GM12865 (cell line): ENCODE results near the gene MMP2.

Experiments used
- DNase-seq: peaks from one replicate; pipeline ENCODE4 v3.0.0; 2010; ENCODE audit warnings: low read depth
- H3K4me3 ChIP-seq: 2 replicates; pipeline ENCODE4 v1.5.1; 2011; ENCODE audit warnings: mild to moderate bottlenecking, low read depth, low read length, control low read depth
- TF ChIP-seq, protein P1 (sequence below): IDR thresholded peaks from 2 replicates; pipeline ENCODE4 v1.5.1; 2011; ENCODE audit warnings: low read length, control low read depth, low read depth, inconsistent platforms; ENCODE audit not compliant: insufficient read depth; ENCODE audit errors: missing control alignments

The MMP2 gene

DNA sequence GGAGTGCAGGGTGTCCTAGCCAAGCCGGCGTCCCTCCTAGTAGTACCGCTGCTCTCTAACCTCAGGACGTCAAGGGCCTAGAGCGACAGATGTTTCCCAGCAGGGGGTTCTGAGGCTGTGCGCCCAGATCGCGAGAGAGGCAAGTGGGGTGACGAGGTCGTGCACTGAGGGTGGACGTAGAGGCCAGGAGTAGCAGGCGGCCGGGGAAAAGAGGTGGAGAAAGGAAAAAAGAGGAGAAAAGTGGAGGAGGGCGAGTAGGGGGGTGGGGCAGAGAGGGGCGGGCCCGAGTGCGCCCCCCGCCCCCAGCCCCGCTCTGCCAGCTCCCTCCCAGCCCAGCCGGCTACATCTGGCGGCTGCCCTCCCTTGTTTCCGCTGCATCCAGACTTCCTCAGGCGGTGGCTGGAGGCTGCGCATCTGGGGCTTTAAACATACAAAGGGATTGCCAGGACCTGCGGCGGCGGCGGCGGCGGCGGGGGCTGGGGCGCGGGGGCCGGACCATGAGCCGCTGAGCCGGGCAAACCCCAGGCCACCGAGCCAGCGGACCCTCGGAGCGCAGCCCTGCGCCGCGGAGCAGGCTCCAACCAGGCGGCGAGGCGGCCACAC, at the start of gene MMP2:
TSS of gene MMP2 (plus strand) at position 372 of the 603 bp plus-strand sequence. CDS start 282 bp downstream, outside the sequence.
- no peak within 1 kb of the TSS for H3K4me3 ChIP-seq
- TF ChIP-seq, protein P1, sequence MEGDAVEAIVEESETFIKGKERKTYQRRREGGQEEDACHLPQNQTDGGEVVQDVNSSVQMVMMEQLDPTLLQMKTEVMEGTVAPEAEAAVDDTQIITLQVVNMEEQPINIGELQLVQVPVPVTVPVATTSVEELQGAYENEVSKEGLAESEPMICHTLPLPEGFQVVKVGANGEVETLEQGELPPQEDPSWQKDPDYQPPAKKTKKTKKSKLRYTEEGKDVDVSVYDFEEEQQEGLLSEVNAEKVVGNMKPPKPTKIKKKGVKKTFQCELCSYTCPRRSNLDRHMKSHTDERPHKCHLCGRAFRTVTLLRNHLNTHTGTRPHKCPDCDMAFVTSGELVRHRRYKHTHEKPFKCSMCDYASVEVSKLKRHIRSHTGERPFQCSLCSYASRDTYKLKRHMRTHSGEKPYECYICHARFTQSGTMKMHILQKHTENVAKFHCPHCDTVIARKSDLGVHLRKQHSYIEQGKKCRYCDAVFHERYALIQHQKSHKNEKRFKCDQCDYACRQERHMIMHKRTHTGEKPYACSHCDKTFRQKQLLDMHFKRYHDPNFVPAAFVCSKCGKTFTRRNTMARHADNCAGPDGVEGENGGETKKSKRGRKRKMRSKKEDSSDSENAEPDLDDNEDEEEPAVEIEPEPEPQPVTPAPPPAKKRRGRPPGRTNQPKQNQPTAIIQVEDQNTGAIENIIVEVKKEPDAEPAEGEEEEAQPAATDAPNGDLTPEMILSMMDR, result no peak
- DNase-seq, result no peak

DNA sequence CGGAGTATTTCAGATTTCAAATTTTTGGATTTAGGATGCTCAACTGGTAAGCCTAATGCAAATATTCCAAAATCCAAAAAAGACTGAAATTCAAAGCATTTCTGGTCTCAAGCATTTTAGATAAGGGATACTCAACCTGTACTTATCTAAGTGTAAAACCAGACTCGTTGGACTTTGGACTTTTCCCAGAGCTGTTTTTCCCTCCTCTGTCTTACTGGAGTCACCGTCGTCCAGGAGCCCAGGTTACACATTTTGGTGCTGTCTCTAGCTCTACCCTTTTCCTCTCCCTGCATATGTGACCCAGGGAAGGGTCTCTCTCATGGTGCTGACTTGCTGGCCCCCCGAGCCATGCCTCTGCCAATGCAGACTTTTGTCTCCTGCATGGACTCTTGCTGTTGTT, 46.0 kb upstream of the MMP2 start:
- TF ChIP-seq, protein P1, result no peak
- H3K4me3 ChIP-seq, result no peak overlapping the region
- DNase-seq, result no peak

DNA sequence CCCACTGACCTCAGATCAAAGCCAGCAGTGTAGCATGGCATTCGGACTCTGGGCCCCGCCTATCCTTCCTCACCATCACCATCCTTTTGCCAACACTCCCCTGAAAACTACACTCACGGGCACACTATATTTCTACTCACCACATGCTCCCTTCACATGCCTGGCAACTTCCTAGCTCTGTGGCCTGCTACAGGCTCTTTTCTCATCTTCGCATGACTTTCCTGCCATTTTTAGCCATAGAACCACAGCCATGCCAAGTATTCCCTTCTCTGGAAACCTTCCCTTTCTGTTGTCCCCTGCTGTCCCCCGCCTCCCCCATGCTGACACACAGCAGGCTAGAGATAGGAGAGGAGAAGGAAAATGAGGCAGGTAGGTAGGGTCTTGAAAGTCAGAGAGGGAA, 45.5 kb upstream of the MMP2 start:
- TF ChIP-seq, protein P1, result no peak
- H3K4me3 ChIP-seq, result no peak overlapping the region
- no peak for DNase-seq

DNA sequence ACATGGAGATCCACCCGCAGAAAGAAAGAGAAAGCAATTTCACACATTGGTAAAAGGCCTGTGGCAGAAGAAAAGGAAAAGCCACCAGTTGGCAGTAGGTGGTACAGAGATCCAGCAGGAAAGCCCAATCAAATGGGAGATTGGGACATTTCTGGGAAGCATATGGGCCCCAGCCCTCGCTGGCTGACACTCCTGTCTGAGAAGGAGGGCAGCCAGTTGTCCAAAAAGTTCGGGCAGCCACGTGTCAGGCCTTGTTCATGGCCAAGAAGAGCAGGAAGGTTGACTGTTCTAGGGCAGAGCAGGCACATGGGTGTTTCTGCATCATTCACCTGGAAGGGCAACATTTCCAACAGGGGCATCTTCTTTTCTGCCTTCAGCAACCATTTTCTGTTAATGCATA, 45.0 kb upstream of the MMP2 start:
- no peak overlapping the region for H3K4me3 ChIP-seq
- no peak for DNase-seq
- TF ChIP-seq, protein P1, result no peak

DNA sequence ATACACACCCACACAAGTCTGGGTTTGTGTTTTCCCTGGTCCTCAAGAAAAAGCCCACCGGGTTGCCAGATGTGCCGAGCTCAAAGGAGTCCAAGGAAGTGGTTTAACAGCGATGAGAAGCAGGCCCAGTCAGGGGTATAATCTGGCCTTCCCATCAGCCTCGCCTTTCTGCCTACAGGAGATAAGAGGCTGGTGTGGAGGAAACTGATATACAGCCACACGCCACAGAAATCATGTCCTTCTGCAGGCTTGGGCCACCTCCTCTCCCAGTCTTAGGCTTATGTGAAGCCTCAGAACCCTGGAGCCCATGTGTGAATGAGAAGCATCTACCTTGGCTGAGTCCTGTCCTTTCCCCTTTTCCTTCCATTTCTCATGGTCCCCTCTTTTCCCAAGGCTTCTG, 43.6 kb upstream of the MMP2 start:
- TF ChIP-seq, protein P1, result no peak
- H3K4me3 ChIP-seq, result no peak overlapping the region
- DNase-seq, result no peak

DNA sequence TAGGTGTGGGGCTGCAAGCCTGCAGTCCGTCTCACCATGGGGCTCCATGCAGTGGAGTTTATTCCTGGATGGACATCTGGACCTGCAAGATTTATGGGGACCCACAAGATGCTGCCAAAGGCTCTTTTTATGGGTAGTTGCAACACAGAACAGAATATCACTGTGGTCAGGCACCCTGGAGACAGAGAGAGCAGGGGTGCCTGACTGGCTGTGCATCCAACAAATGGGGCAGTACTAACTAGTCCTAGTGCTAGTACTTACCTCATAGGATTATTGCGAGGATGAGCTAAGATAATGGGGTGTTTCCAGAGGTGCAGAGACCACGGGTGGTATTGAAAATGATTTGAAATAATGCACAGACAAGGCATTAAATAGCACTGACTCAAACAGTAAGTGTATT, 42.4 kb upstream of the MMP2 start:
- DNase-seq, result no peak
- TF ChIP-seq, protein P1, result no peak
- no peak overlapping the region for H3K4me3 ChIP-seq

DNA sequence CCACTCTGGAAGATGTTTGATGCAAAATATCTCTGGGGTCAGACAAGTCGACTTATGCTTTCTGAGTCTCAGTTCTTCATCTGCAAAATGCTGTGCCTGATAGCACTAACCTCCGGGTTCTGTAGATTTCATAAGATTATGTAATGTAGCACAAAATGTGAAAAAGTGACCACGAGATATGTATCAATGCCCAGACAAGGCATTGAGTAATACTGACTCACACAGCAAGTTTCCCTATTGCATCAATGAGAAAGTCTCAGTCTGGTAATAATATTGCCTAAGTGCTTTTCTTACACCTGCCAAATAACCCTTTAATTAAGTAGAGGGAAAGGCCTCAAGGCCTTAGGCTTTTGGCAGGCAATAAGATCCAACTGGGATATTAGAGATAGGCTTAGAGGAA, 41.4 kb upstream of the MMP2 start:
- no peak overlapping the region for H3K4me3 ChIP-seq
- TF ChIP-seq, protein P1, result no peak
- no peak for DNase-seq
